Activated B cell treated with CpG ODN at 0.5 μM for 24 hours (primary cell): ENCODE measurements around the gene AIPL1. TPM values are rescaled to one million over a fixed set of nuclear protein-coding genes. Genes with fewer than 3 reads are reported as not detected.

ENCODE experiments used
- ATAC-seq: fragments of 200-7000 bp; cut with Tn5 transposase; one replicate; pipeline ENCODE4 v1.10.0; 2021; ENCODE audit warnings: low read depth, mild to moderate bottlenecking, moderate library complexity
- CTCF ChIA-PET: fragments of 350-600 bp; sonication (Branson Sonifier 250); formaldehyde crosslinking; loops from one replicate; lab custom pipeline; 2021; ENCODE audit warnings: antibody characterized with exemption; lab: Charles Lee
- POLR2A ChIA-PET: fragments of 350-600 bp; sonication (Branson Sonifier 250); formaldehyde crosslinking; loops from one replicate; lab custom pipeline; 2021; ENCODE audit warnings: antibody characterized with exemption; lab: Charles Lee
- DNase-seq: peaks from one replicate; pipeline ENCODE4 v3.0.0; 2022
- H3K27ac Mint-ChIP-seq: one replicate; pipeline ENCODE4 v1.8.0; 2020; ENCODE audit warnings: mixed read lengths
- H3K27me3 Mint-ChIP-seq: one replicate; pipeline ENCODE4 v1.8.0; 2021; ENCODE audit warnings: mixed read lengths
- H3K36me3 Mint-ChIP-seq: one replicate; pipeline ENCODE4 v1.8.0; 2021; ENCODE audit warnings: low read depth, mixed read lengths
- H3K4me1 Mint-ChIP-seq: one replicate; pipeline ENCODE4 v1.8.0; 2021; ENCODE audit warnings: mixed read lengths
- H3K4me3 Mint-ChIP-seq: one replicate; pipeline ENCODE4 v1.8.0; 2020; ENCODE audit warnings: mild to moderate bottlenecking, mixed read lengths
- H3K9me3 Mint-ChIP-seq: one replicate; pipeline ENCODE4 v1.8.0; 2020; ENCODE audit warnings: mixed read lengths
- CTCF ChIP-seq: fragments of 200-600 bp; IDR thresholded peaks from one replicate; pipeline ENCODE4 v1.8.0; 2022; ENCODE audit warnings: antibody characterized with exemption, mild to moderate bottlenecking
- intact Hi-C: fragments of 100-400 bp; cut with micrococcal nuclease; formaldehyde crosslinking; loops from one replicate; pipeline ENCODE4 v1.15.1; 2024
- total RNA-seq: library from RNA; stranded (reverse); gene quantifications from 2 replicates; pipeline ENCODE4 v1.2.3, GENCODE V29; 2022

AIPL1 gene
- total RNA-seq, 1 donor from 2014 or later = not detected

GRCh38 chr17:6471531-6472465, 36.9 kb upstream of the AIPL1 start:
- H3K4me3 Mint-ChIP-seq = no peak overlapping the region
- no peak for TF ChIP-seq CTCF
- peaks cover 3% of the 10 kb centered on the region for H3K27me3 Mint-ChIP-seq
- H3K27ac Mint-ChIP-seq = no peak overlapping the region
- peaks cover 3% of the 10 kb centered on the region for H3K4me1 Mint-ChIP-seq
- no peaks in the 10 kb centered on the region for H3K36me3 Mint-ChIP-seq
- DNase-seq (no peak), ATAC-seq (no peak)
- POLR2A ChIA-PET = no interaction called here
- H3K9me3 Mint-ChIP-seq = no peaks in the 10 kb centered on the region
- intact Hi-C loops = loop anchor here (2.0 kb wide), 1 partner anchor 169 kb away; the partner anchor contains the start of genes KIAA0753 and TXNDC17
- CTCF ChIA-PET = interaction anchor here (1.7 to 3.1 kb wide), 3 partner anchors 177 to 533 kb away, joined by 9 to 15 read pairs (median 12); no protein-coding TSS in a partner anchor

GRCh38 chr17:6470751-6471521, 36.0 kb upstream of the AIPL1 start:
- Mint-ChIP-seq H3K4me1 (peaks cover 3% of the 10 kb centered on the region), H3K27ac (no peak overlapping the region), H3K9me3 (peaks cover 3% of the 10 kb centered on the region), H3K27me3 (peaks cover 3% of the 10 kb centered on the region), H3K36me3 (no peaks in the 10 kb centered on the region), H3K4me3 (no peak overlapping the region)
- intact Hi-C loops = no loop called here
- DNase-seq (no peak), ATAC-seq (no peak)
- ChIA-PET POLR2A (no interaction called here), CTCF (interaction anchor here (3.1 kb wide), 1 partner anchor 178 kb away, joined by 12 read pairs; no protein-coding TSS in a partner anchor)
- no peak for TF ChIP-seq CTCF

GRCh38 chr17:6470146-6470718, 35.3 kb upstream of the AIPL1 start:
- intact Hi-C loops = no loop called here
- Mint-ChIP-seq H3K9me3 (peaks cover 3% of the 10 kb centered on the region), H3K4me1 (peaks cover 3% of the 10 kb centered on the region), H3K27ac (no peak overlapping the region), H3K36me3 (no peaks in the 10 kb centered on the region), H3K4me3 (no peak overlapping the region), H3K27me3 (peaks cover 3% of the 10 kb centered on the region)
- POLR2A ChIA-PET = no interaction called here
- CTCF ChIA-PET = no interaction called here
- DNase-seq (no peak), ATAC-seq (no peak)
- no peak for TF ChIP-seq CTCF

GRCh38 chr17:6468051-6468790, 33.3 kb upstream of the AIPL1 start:
- Mint-ChIP-seq H3K9me3 (peaks cover 3% of the 10 kb centered on the region), H3K27ac (no peak overlapping the region), H3K4me3 (no peak overlapping the region), H3K36me3 (no peaks in the 10 kb centered on the region), H3K4me1 (peaks cover 2% of the 10 kb centered on the region), H3K27me3 (peaks cover 3% of the 10 kb centered on the region)
- ChIA-PET CTCF (no interaction called here), POLR2A (no interaction called here)
- intact Hi-C loops = no loop called here
- ATAC-seq (no peak), DNase-seq (no peak)
- TF ChIP-seq CTCF = no peak
